GM23338 (cell line): ENCODE results near the gene PRELID1. TPM values are rescaled to one million over a fixed set of nuclear protein-coding genes. Genes with fewer than 3 reads are reported as not detected.

Experiments used
- ATAC-seq: fragments of 200-7000 bp; cut with Tn5 transposase; 3 replicates; pipeline ENCODE4 v1.9.1; 2020
- DNase-seq: peaks from one replicate; pipeline ENCODE4 v3.0.0-alpha.2; 2015; ENCODE audit warnings: low spot score
- H2AFZ ChIP-seq: fragments of 200-600 bp; sonication (generic); 2 replicates; pipeline ENCODE4 v1.8.0; 2016; ENCODE audit warnings: antibody characterized with exemption, mild to moderate bottlenecking, moderate library complexity
- H3F3A ChIP-seq: fragments of 200-600 bp; sonication (generic); replicated peaks from 2 replicates; pipeline ENCODE4 v1.8.0; 2017; ENCODE audit warnings: antibody characterized with exemption, mixed run types, low read depth
- H3K27ac ChIP-seq: fragments of 200-600 bp; sonication (generic); 2 replicates; pipeline ENCODE4 v1.6.1; 2016; ENCODE audit warnings: low read depth
- H3K27me3 ChIP-seq: fragments of 200-600 bp; sonication (generic); 2 replicates; pipeline ENCODE4 v1.8.0; 2016; ENCODE audit warnings: mild to moderate bottlenecking, mixed run types, moderate library complexity; ENCODE audit not compliant: insufficient read depth
- H3K36me3 ChIP-seq: fragments of 200-600 bp; sonication (generic); 2 replicates; pipeline ENCODE4 v1.8.0; 2016; ENCODE audit warnings: mild to moderate bottlenecking; ENCODE audit not compliant: insufficient read depth
- H3K4me1 ChIP-seq: fragments of 200-600 bp; sonication (generic); 2 replicates; pipeline ENCODE4 v1.8.0; 2016; ENCODE audit warnings: mild to moderate bottlenecking, moderate library complexity; ENCODE audit not compliant: insufficient read depth
- H3K4me2 ChIP-seq: fragments of 200-600 bp; sonication (generic); 2 replicates; pipeline ENCODE4 v1.7.1; 2017; ENCODE audit warnings: mixed run types
- H3K4me3 ChIP-seq: fragments of 200-600 bp; sonication (generic); 2 replicates; pipeline ENCODE4 v1.6.1; 2016; ENCODE audit warnings: mixed run types
- H3K79me2 ChIP-seq: fragments of 200-600 bp; sonication (generic); replicated peaks from 2 replicates; pipeline ENCODE4 v1.8.0; 2017; ENCODE audit warnings: mild to moderate bottlenecking; ENCODE audit not compliant: insufficient read depth
- H3K9me2 ChIP-seq: fragments of 200-600 bp; sonication (generic); 2 replicates; pipeline ENCODE4 v1.8.0; 2017; ENCODE audit not compliant: insufficient read depth
- H4K20me1 ChIP-seq: fragments of 200-600 bp; sonication (generic); replicated peaks from 2 replicates; pipeline ENCODE4 v1.8.0; 2017; ENCODE audit warnings: mild to moderate bottlenecking; ENCODE audit not compliant: insufficient read depth
- H3K27ac Mint-ChIP-seq: 2 replicates; pipeline ENCODE4 v1.8.0; 2020; ENCODE audit warnings: inconsistent platforms, mild to moderate bottlenecking, moderate library complexity, mixed read lengths
- H3K27me3 Mint-ChIP-seq: 3 replicates; pipeline ENCODE4 v1.8.0; 2022; ENCODE audit warnings: low read depth, mild to moderate bottlenecking, moderate library complexity, mixed read lengths, inconsistent platforms; ENCODE audit not compliant: insufficient read depth, poor library complexity
- H3K36me3 Mint-ChIP-seq: 3 replicates; pipeline ENCODE4 v1.8.0; 2021; ENCODE audit warnings: low read depth, mild to moderate bottlenecking, inconsistent platforms, moderate library complexity, mixed read lengths
- H3K4me1 Mint-ChIP-seq: 3 replicates; pipeline ENCODE4 v1.8.0; 2020; ENCODE audit warnings: mild to moderate bottlenecking, inconsistent platforms, mixed read lengths
- H3K4me3 Mint-ChIP-seq: 3 replicates; pipeline ENCODE4 v1.8.0; 2021; ENCODE audit warnings: moderate library complexity, mild to moderate bottlenecking, inconsistent platforms, mixed read lengths
- H3K9me3 Mint-ChIP-seq: 3 replicates; pipeline ENCODE4 v1.8.0; 2020; ENCODE audit warnings: moderate library complexity, mild to moderate bottlenecking, inconsistent platforms, mixed read lengths
- CREB1 ChIP-seq: fragments of 250-450 bp; sonication (Bioruptor Pico); IDR thresholded peaks from 2 replicates; pipeline ENCODE4 v1.5.0; 2020; ENCODE audit warnings: low read depth, mild to moderate bottlenecking, moderate library complexity
- EZH2phosphoT487 ChIP-seq: fragments of 200-600 bp; sonication (generic); IDR thresholded peaks from one replicate; pipeline ENCODE4 v1.8.1; 2018; ENCODE audit warnings: antibody characterized with exemption; ENCODE audit not compliant: unreplicated experiment
- JUNB ChIP-seq: IDR thresholded peaks from one replicate; pipeline ENCODE4 v1.6.1; 2016; ENCODE audit warnings: antibody characterized with exemption; ENCODE audit not compliant: unreplicated experiment
- NANOG ChIP-seq: IDR thresholded peaks from 2 replicates; pipeline ENCODE4 v1.6.1; 2016; ENCODE audit warnings: antibody characterized with exemption, borderline replicate concordance
- POLR2AphosphoS5 ChIP-seq: IDR thresholded peaks from 2 replicates; pipeline ENCODE4 v1.6.1; 2016; ENCODE audit warnings: antibody characterized with exemption, low read depth
- REST ChIP-seq: IDR thresholded peaks from one replicate; pipeline ENCODE4 v1.6.1; 2018; ENCODE audit warnings: antibody characterized with exemption; ENCODE audit not compliant: unreplicated experiment
- STAT1 ChIP-seq: IDR thresholded peaks from one replicate; pipeline ENCODE4 v1.6.1; 2016; ENCODE audit warnings: antibody characterized with exemption; ENCODE audit not compliant: unreplicated experiment
- ZNF114 ChIP-seq: fragments of 250-450 bp; sonication (Bioruptor Pico); IDR thresholded peaks from 2 replicates; pipeline ENCODE4 v1.5.0; 2020; ENCODE audit warnings: mild to moderate bottlenecking, moderate library complexity
- ZNF331 ChIP-seq: fragments of 250-450 bp; sonication (Bioruptor Pico); IDR thresholded peaks from 2 replicates; pipeline ENCODE4 v1.5.0; 2020; ENCODE audit warnings: low read depth, mild to moderate bottlenecking, moderate library complexity
- polyA plus RNA-seq: library from polyadenylated mRNA; unstranded; fragments of >200 nt; fragmentation: Nextera tagmentation; extraction: Ambion mirVana; gene quantifications from 2 replicates; pipeline ENCODE4 v1.2.1, GENCODE V29; 2016
- total RNA-seq: library from RNA; depleted of rRNA; stranded (reverse); fragments of >200 nt; shearing (Covaris generic); gene quantifications from 2 replicates; pipeline ENCODE4 v1.2.3, GENCODE V29; 2014
- TF ChIP-seq, protein P1 (sequence below), 2 experiments: fragments of 200-600 bp in 1 of 2; sonication (generic) in 1 of 2; conservative IDR thresholded peaks; 2 replicates each; pipeline versions ENCODE4 v1.5.1 to v1.6.1; 2016 to 2017; ENCODE audit warnings: antibody characterized with exemption in 2 of 2, low read depth in 2 of 2, mild to moderate bottlenecking in 2 of 2, moderate library complexity in 1 of 2
- TF ChIP-seq, protein P2 (sequence below): fragments of 250-450 bp; sonication (Bioruptor Pico); IDR thresholded peaks from 2 replicates; pipeline ENCODE4 v1.5.0; 2020; ENCODE audit warnings: mild to moderate bottlenecking, moderate library complexity
- TF ChIP-seq, protein P3 (sequence below): IDR thresholded peaks from 2 replicates; pipeline ENCODE4 v1.6.1; 2016; ENCODE audit warnings: antibody characterized with exemption

The PRELID1 gene
- total and polyA plus RNA-seq, 2 experiments from 2014 or later = 328 to 349 TPM

GRCh38 chr5:177332031-177332895, 28.7 kb downstream of the PRELID1 start:
- peaks cover 51% of the 10 kb centered on the region for H3K36me3 Mint-ChIP-seq

More at GRCh38 chr5:177332031-177332895, 28.7 kb downstream of the PRELID1 start:
- no peak overlapping the region for H3K4me2 ChIP-seq
- TF ChIP-seq CREB1 (CRISPR knock-in tag) (no peak), EZH2phosphoT487 (no peak), JUNB (no peak), REST (no peak), POLR2AphosphoS5 (no peak), ZNF114 (CRISPR knock-in tag) (no peak), STAT1 (no peak), NANOG (no peak), ZNF331 (CRISPR knock-in tag) (no peak)
- TF ChIP-seq, protein P1, sequence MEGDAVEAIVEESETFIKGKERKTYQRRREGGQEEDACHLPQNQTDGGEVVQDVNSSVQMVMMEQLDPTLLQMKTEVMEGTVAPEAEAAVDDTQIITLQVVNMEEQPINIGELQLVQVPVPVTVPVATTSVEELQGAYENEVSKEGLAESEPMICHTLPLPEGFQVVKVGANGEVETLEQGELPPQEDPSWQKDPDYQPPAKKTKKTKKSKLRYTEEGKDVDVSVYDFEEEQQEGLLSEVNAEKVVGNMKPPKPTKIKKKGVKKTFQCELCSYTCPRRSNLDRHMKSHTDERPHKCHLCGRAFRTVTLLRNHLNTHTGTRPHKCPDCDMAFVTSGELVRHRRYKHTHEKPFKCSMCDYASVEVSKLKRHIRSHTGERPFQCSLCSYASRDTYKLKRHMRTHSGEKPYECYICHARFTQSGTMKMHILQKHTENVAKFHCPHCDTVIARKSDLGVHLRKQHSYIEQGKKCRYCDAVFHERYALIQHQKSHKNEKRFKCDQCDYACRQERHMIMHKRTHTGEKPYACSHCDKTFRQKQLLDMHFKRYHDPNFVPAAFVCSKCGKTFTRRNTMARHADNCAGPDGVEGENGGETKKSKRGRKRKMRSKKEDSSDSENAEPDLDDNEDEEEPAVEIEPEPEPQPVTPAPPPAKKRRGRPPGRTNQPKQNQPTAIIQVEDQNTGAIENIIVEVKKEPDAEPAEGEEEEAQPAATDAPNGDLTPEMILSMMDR (conservative IDR thresholded peaks at IDR 0.05; ENCODE audit: low read depth in 2 of 2) = no peak
- TF ChIP-seq, protein P2, sequence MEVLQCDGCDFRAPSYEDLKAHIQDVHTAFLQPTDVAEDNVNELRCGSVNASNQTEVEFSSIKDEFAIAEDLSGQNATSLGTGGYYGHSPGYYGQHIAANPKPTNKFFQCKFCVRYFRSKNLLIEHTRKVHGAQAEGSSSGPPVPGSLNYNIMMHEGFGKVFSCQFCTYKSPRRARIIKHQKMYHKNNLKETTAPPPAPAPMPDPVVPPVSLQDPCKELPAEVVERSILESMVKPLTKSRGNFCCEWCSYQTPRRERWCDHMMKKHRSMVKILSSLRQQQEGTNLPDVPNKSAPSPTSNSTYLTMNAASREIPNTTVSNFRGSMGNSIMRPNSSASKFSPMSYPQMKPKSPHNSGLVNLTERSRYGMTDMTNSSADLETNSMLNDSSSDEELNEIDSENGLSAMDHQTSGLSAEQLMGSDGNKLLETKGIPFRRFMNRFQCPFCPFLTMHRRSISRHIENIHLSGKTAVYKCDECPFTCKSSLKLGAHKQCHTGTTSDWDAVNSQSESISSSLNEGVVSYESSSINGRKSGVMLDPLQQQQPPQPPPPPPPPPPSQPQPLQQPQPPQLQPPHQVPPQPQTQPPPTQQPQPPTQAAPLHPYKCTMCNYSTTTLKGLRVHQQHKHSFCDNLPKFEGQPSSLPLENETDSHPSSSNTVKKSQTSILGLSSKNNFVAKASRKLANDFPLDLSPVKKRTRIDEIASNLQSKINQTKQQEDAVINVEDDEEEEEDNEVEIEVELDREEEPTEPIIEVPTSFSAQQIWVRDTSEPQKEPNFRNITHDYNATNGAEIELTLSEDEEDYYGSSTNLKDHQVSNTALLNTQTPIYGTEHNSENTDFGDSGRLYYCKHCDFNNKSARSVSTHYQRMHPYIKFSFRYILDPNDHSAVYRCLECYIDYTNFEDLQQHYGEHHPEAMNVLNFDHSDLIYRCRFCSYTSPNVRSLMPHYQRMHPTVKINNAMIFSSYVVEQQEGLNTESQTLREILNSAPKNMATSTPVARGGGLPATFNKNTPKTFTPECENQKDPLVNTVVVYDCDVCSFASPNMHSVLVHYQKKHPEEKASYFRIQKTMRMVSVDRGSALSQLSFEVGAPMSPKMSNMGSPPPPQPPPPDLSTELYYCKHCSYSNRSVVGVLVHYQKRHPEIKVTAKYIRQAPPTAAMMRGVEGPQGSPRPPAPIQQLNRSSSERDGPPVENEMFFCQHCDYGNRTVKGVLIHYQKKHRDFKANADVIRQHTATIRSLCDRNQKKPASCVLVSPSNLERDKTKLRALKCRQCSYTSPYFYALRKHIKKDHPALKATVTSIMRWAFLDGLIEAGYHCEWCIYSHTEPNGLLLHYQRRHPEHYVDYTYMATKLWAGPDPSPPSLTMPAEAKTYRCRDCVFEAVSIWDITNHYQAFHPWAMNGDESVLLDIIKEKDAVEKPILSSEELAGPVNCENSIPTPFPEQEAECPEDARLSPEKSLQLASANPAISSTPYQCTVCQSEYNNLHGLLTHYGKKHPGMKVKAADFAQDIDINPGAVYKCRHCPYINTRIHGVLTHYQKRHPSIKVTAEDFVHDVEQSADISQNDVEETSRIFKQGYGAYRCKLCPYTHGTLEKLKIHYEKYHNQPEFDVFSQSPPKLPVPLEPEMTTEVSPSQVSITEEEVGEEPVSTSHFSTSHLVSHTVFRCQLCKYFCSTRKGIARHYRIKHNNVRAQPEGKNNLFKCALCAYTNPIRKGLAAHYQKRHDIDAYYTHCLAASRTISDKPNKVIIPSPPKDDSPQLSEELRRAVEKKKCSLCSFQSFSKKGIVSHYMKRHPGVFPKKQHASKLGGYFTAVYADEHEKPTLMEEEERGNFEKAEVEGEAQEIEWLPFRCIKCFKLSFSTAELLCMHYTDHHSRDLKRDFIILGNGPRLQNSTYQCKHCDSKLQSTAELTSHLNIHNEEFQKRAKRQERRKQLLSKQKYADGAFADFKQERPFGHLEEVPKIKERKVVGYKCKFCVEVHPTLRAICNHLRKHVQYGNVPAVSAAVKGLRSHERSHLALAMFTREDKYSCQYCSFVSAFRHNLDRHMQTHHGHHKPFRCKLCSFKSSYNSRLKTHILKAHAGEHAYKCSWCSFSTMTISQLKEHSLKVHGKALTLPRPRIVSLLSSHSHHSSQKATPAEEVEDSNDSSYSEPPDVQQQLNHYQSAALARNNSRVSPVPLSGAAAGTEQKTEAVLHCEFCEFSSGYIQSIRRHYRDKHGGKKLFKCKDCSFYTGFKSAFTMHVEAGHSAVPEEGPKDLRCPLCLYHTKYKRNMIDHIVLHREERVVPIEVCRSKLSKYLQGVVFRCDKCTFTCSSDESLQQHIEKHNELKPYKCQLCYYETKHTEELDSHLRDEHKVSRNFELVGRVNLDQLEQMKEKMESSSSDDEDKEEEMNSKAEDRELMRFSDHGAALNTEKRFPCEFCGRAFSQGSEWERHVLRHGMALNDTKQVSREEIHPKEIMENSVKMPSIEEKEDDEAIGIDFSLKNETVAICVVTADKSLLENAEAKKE (CRISPR knock-in tag) = no peak
- TF ChIP-seq, protein P3, sequence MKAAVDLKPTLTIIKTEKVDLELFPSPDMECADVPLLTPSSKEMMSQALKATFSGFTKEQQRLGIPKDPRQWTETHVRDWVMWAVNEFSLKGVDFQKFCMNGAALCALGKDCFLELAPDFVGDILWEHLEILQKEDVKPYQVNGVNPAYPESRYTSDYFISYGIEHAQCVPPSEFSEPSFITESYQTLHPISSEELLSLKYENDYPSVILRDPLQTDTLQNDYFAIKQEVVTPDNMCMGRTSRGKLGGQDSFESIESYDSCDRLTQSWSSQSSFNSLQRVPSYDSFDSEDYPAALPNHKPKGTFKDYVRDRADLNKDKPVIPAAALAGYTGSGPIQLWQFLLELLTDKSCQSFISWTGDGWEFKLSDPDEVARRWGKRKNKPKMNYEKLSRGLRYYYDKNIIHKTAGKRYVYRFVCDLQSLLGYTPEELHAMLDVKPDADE = no peak
- no peaks in the 10 kb centered on the region for H3F3A ChIP-seq
- H3K9me2 ChIP-seq = no peaks in the 10 kb centered on the region
- H3K4me1 Mint-ChIP-seq = peaks cover 12% of the 10 kb centered on the region
- DNase-seq (no peak), ATAC-seq (no peak)
- peaks cover 3% of the 10 kb centered on the region; the same call in 1 of the 2 replicates for H4K20me1 ChIP-seq
- 0 out of 2 replicates have a peak, but pooled peaks cover 2% of the 10 kb centered on the region for H3K79me2 ChIP-seq
- no peaks in the 10 kb centered on the region; the same call in 1 of the 2 replicates for H3K4me1 ChIP-seq
- no peak overlapping the region for H3K4me3 Mint-ChIP-seq
- no peak overlapping the region for H3K4me3 ChIP-seq
- H3K36me3 ChIP-seq = peaks cover 5% of the 10 kb centered on the region; the same call in 1 of the 2 replicates
- H3K27me3 Mint-ChIP-seq = peaks cover 10% of the 10 kb centered on the region
- no peaks in the 10 kb centered on the region for H3K9me3 Mint-ChIP-seq
- no peak overlapping the region for H3K27ac ChIP-seq
- no peaks in the 10 kb centered on the region for H3K27me3 ChIP-seq
- H3K27ac Mint-ChIP-seq = no peak overlapping the region
- no peak overlapping the region for H2AFZ ChIP-seq
